ENCODE data around the gene PPP2R5D. TPM values are rescaled to one million over a fixed set of nuclear protein-coding genes. Genes with fewer than 3 reads are reported as not detected.

PPP2R5D gene
- total RNA-seq, 4 donors from 2014 or later: 38.0 to 87.5 (median 52.9) TPM

- Histone ChIP-seq H3K36me3 (no peaks in the 10 kb centered on the region), H3K27me3 (no peaks in the 10 kb centered on the region), H3K27ac (no peak overlapping the region), H3K4me3 (no peak overlapping the region), H3K4me1 (peaks cover 8 to 17% (median 13%) of the 10 kb centered on the region in 4 donors), H3K9me3 (no peaks in the 10 kb centered on the region)
- in situ Hi-C loops (cut with MboI; ENCODE audit: low pct_ligation_motif_present in 1 of 4, low pct_unique_long_range_greater_than_20kb in 1 of 4, low sequenced_read_pairs in 3 of 4) (no loop called here), intact Hi-C loops (cut with DNase I; ENCODE audit: low total_unique reads) (no loop called here)
- TF ChIP-seq POLR2AphosphoS5 (IDR thresholded peaks at IDR 0.05) (no peak), CTCF (IDR thresholded peaks at IDR 0.05) (no peak), EP300 (IDR thresholded peaks at IDR 0.05; ENCODE audit: low read depth) (no peak), POLR2A (IDR thresholded peaks at IDR 0.05) (no peak)
- no peak for DNase-seq
- 83 to 88% methylated on average over 7 to 8 of the region's 8 CpGs for WGBS, 2 donors (ENCODE audit: low coverage in 1 of 2)
These were observed 26.2 kb upstream of the PPP2R5D start for GRCh38 chr6:42958125-42958524.

GRCh38 chr6:42959917-42960242 lies 24.5 kb upstream of the PPP2R5D start:
- TF ChIP-seq CTCF (IDR thresholded peaks at IDR 0.05) (no peak), POLR2AphosphoS5 (IDR thresholded peaks at IDR 0.05) (no peak), POLR2A (IDR thresholded peaks at IDR 0.05) (no peak), EP300 (IDR thresholded peaks at IDR 0.05; ENCODE audit: low read depth) (no peak)
- 32 to 38% methylated on average over 1 to 13 of the region's 13 CpGs for WGBS, 2 donors (ENCODE audit: low coverage in 1 of 2)
- no peak for DNase-seq
- Histone ChIP-seq H3K27me3 (no peaks in the 10 kb centered on the region), H3K4me1 (peaks cover 8 to 17% (median 13%) of the 10 kb centered on the region in 4 donors), H3K36me3 (peaks cover 0 to 9% (median 4%) of the 10 kb centered on the region in 4 donors), H3K4me3 (peak overlapping the region in 3 of 4 donors; percentile 29 to 46 (median 43)), H3K9me3 (no peaks in the 10 kb centered on the region), H3K27ac (no peak overlapping the region)
- in situ Hi-C loops (cut with MboI; ENCODE audit: low pct_ligation_motif_present in 1 of 4, low pct_unique_long_range_greater_than_20kb in 1 of 4, low sequenced_read_pairs in 3 of 4): no loop called here
- intact Hi-C loops (cut with DNase I; ENCODE audit: low total_unique reads): no loop called here

GRCh38 chr6:42960243-42961019 lies 23.9 kb upstream of the PPP2R5D start, which contains the start of gene GNMT:
Gene GNMT (plus strand): TSS chr6:42960754. CDS start chr6:42960768, 14 bp downstream.
- peak; percentile 82 for DNase-seq
- H3K36me3 ChIP-seq: peaks cover 0 to 13% (median 5%) of the 10 kb centered on the region in 4 donors
- in situ Hi-C loops (cut with MboI; ENCODE audit: low pct_ligation_motif_present in 1 of 4, low pct_unique_long_range_greater_than_20kb in 1 of 4, low sequenced_read_pairs in 3 of 4) (no loop called here), intact Hi-C loops (cut with DNase I; ENCODE audit: low total_unique reads) (no loop called here)
- no peak within 1 kb of the TSS for H3K27ac ChIP-seq
- TF ChIP-seq CTCF (IDR thresholded peaks at IDR 0.05) (no peak), POLR2AphosphoS5 (IDR thresholded peaks at IDR 0.05) (peak in 1 of 3 donors; percentile 33), EP300 (IDR thresholded peaks at IDR 0.05; ENCODE audit: low read depth) (no peak), POLR2A (IDR thresholded peaks at IDR 0.05) (peak; percentile 24)
- no peaks in the 10 kb centered on the region for H3K27me3 ChIP-seq
- WGBS, 2 donors (ENCODE audit: low coverage in 1 of 2): 4% methylated on average over 57 of the region's 62 CpGs; no CpG with 5 or more reads in 1 of the 2 donors
- H3K9me3 ChIP-seq: no peaks in the 10 kb centered on the region
- H3K4me1 ChIP-seq: peaks cover 8 to 17% (median 13%) of the 10 kb centered on the region in 4 donors
- peak within 1 kb of the TSS; percentile 26 to 46 (median 36) for H3K4me3 ChIP-seq

- no peaks in the 10 kb centered on the region for H3K9me3 ChIP-seq
- in situ Hi-C loops (cut with MboI; ENCODE audit: low pct_ligation_motif_present in 1 of 4, low pct_unique_long_range_greater_than_20kb in 1 of 4, low sequenced_read_pairs in 3 of 4): no loop called here
- WGBS, 2 donors (ENCODE audit: low coverage in 1 of 2): 33 to 48% methylated on average over 7 to 11 of the region's 15 CpGs
- TF ChIP-seq CTCF (IDR thresholded peaks at IDR 0.05) (no peak), POLR2A (IDR thresholded peaks at IDR 0.05) (no peak), POLR2AphosphoS5 (IDR thresholded peaks at IDR 0.05) (no peak), EP300 (IDR thresholded peaks at IDR 0.05; ENCODE audit: low read depth) (no peak)
- H3K36me3 ChIP-seq: peaks cover 0 to 14% (median 5%) of the 10 kb centered on the region in 4 donors
- H3K4me1 ChIP-seq: peaks cover 8 to 17% (median 13%) of the 10 kb centered on the region in 4 donors
- DNase-seq: no peak
- H3K27ac ChIP-seq: no peak overlapping the region
- no peaks in the 10 kb centered on the region for H3K27me3 ChIP-seq
- intact Hi-C loops (cut with DNase I; ENCODE audit: low total_unique reads): no loop called here
- H3K4me3 ChIP-seq: peak overlapping the region; percentile 26 to 46 (median 36)
These were observed 23.3 kb upstream of the PPP2R5D start for GRCh38 chr6:42961020-42961470.
